GM21529 (cell line): ENCODE results near the gene CCSAP.
A peak's percentile ranks its signal among the peaks of the same experiment; 100 is the strongest.
"Not testable (repeated sequence)": the region's sequence is repeated elsewhere in the genome, so short reads cannot be mapped to it uniquely, and the experiment has no call there.

ENCODE experiments used
- ATAC-seq: cut with Tn5 transposase; IDR thresholded peaks from one replicate; pipeline ENCODE4 v1.9.1; 2021; ENCODE audit not compliant: unreplicated experiment

Gene CCSAP

GRCh38 chr1:229291686-229292085 is 51.2 kb downstream of the CCSAP start:
- ATAC-seq, result not testable (repeated sequence)

GRCh38 chr1:229288516-229288915 is 54.3 kb downstream of the CCSAP start:
- no peak for ATAC-seq

- ATAC-seq, result no peak
Measured at GRCh38 chr1:229287267-229287666, 55.6 kb downstream of the CCSAP start.

GRCh38 chr1:229286099-229286766 is 56.6 kb downstream of the CCSAP start:
- no peak for ATAC-seq

GRCh38 chr1:229285440-229285839 is 57.4 kb downstream of the CCSAP start:
- ATAC-seq, result no peak

GRCh38 chr1:229284887-229285286 is 58.0 kb downstream of the CCSAP start:
- ATAC-seq, result no peak

GRCh38 chr1:229283183-229283611 is 59.6 kb downstream of the CCSAP start:
- no peak for ATAC-seq

- ATAC-seq, result no peak
Measured at GRCh38 chr1:229282295-229282823, 60.5 kb downstream of the CCSAP start.

GRCh38 chr1:229281339-229281926 is 61.4 kb downstream of the CCSAP start:
- no peak for ATAC-seq

GRCh38 chr1:229280921-229281320 is 61.9 kb downstream of the CCSAP start:
- no peak for ATAC-seq

- no peak for ATAC-seq
Measured at GRCh38 chr1:229280037-229280828, 62.6 kb downstream of the CCSAP start.

GRCh38 chr1:229279242-229279641 is 63.6 kb downstream of the CCSAP start:
- ATAC-seq, result no peak

GRCh38 chr1:229278120-229278741 is 64.6 kb downstream of the CCSAP start:
- ATAC-seq, result no peak

- no peak for ATAC-seq
Measured at GRCh38 chr1:229275005-229275404, 67.8 kb downstream of the CCSAP start.

GRCh38 chr1:229273507-229274232 is 69.2 kb downstream of the CCSAP start:
- no peak for ATAC-seq

- no peak for ATAC-seq
Measured at GRCh38 chr1:229272164-229273158, 70.4 kb downstream of the CCSAP start.

- peak; percentile 51 for ATAC-seq
Measured at GRCh38 chr1:229271448-229272159, 71.2 kb downstream of the CCSAP start.
